Measurements from ENCODE around the gene CCL16. TPM values are rescaled to one million over a fixed set of nuclear protein-coding genes. Genes with fewer than 3 reads are reported as not detected.
A peak's percentile ranks its signal among the peaks of the same experiment; 100 is the strongest.
"Not testable (repeated sequence)": the region's sequence is repeated elsewhere in the genome, so short reads cannot be mapped to it uniquely, and the experiment has no call there.

CCL16 gene
- total RNA-seq, 1 experiment from 2014 or later: not detected

GRCh38 chr17:35938492-35938891 lies 42.8 kb downstream of the CCL16 start:
- not testable (repeated sequence) for DNase-seq (ENCODE audit: low read depth)

GRCh38 chr17:35936063-35936462 lies 45.2 kb downstream of the CCL16 start:
- no peak for DNase-seq (ENCODE audit: low read depth)

GRCh38 chr17:35934760-35935159 lies 46.5 kb downstream of the CCL16 start:
- DNase-seq (ENCODE audit: low read depth): no peak

GRCh38 chr17:35932586-35932985 lies 48.7 kb downstream of the CCL16 start:
- DNase-seq (ENCODE audit: low read depth): no peak

GRCh38 chr17:35931794-35932425 lies 49.4 kb downstream of the CCL16 start:
- peak; percentile 57 for DNase-seq (ENCODE audit: low read depth)

- peak; percentile 69 for DNase-seq (ENCODE audit: low read depth)
Measured at GRCh38 chr17:35930211-35931065, 50.9 kb downstream of the CCL16 start, which contains the start of gene RDM1. Gene RDM1, minus strand, starts transcription at chr17:35930773. Its CDS starts 46 bp downstream, at chr17:35930727.

- no peak for DNase-seq (ENCODE audit: low read depth)
Measured at GRCh38 chr17:35927714-35928113, 53.6 kb downstream of the CCL16 start.

Other genes starting within 250 kb of the CCL16 start
- gene RASL10B, start 249.9 kb downstream of the CCL16 start, total RNA-seq (2014; rRNA removed; shearing (Covaris generic)): 1.1 and 1.6 TPM in 2 replicates
- gene GAS2L2, start 228.3 kb downstream of the CCL16 start, total RNA-seq (2014; rRNA removed; shearing (Covaris generic)): not detected in 2 replicates
- gene C17orf50, start 220.6 kb downstream of the CCL16 start, total RNA-seq (2014; rRNA removed; shearing (Covaris generic)): not detected in 2 replicates
- gene MMP28, start 185.9 kb downstream of the CCL16 start, total RNA-seq (2014; rRNA removed; shearing (Covaris generic)): not detected in 2 replicates
- 14.0 and 15.3 TPM in 2 replicates for gene TAF15, start 172.0 kb downstream of the CCL16 start, total RNA-seq (2014; rRNA removed; shearing (Covaris generic))
- gene HEATR9, start 112.6 kb downstream of the CCL16 start, total RNA-seq (2014; rRNA removed; shearing (Covaris generic)): not detected in 2 replicates
- 2.7 and 4.0 TPM in 2 replicates for gene CCL5, start 101.1 kb downstream of the CCL16 start, total RNA-seq (2014; rRNA removed; shearing (Covaris generic))
- gene RDM1, start 50.7 kb downstream of the CCL16 start, total RNA-seq (2014; rRNA removed; shearing (Covaris generic)): 0.96 and 2.4 TPM in 2 replicates
- gene LYZL6, start 37.8 kb downstream of the CCL16 start, total RNA-seq (2014; rRNA removed; shearing (Covaris generic)): not detected in 2 replicates
- not detected in 2 replicates for gene CCL14, start 5.2 kb upstream of the CCL16 start, total RNA-seq (2014; rRNA removed; shearing (Covaris generic))
- not detected in 2 replicates for gene CCL15, start 20.1 kb upstream of the CCL16 start, total RNA-seq (2014; rRNA removed; shearing (Covaris generic))
- not detected in 2 replicates for gene CCL23, start 36.5 kb upstream of the CCL16 start, total RNA-seq (2014; rRNA removed; shearing (Covaris generic))
- gene CCL18, start 82.8 kb upstream of the CCL16 start, total RNA-seq (2014; rRNA removed; shearing (Covaris generic)): not detected in 2 replicates
- 0.96 TPM in 1 of 2 replicates, not detected in the other for gene CCL3, start 108.6 kb upstream of the CCL16 start, total RNA-seq (2014; rRNA removed; shearing (Covaris generic))
- not detected in 2 replicates for gene CCL4, start 122.3 kb upstream of the CCL16 start, total RNA-seq (2014; rRNA removed; shearing (Covaris generic))
- gene TBC1D3B, start 195.1 kb upstream of the CCL16 start, total RNA-seq (2014; rRNA removed; shearing (Covaris generic)): 1.1 TPM in 1 of 2 replicates, not detected in the other
- gene CCL3L1, start 215.3 kb upstream of the CCL16 start, total RNA-seq (2014; rRNA removed; shearing (Covaris generic)): 0.60 TPM in 1 of 2 replicates, not detected in the other
- gene CCL4L2, start 229.6 kb upstream of the CCL16 start, total RNA-seq (2014; rRNA removed; shearing (Covaris generic)): not detected in 2 replicates

All from RPMI7951 (cell line).